HepG2 (cell line): ENCODE data around the gene SYTL1.

Source experiments
- AKNA ChIP-seq: sonication (generic); formaldehyde crosslinking; IDR thresholded peaks from 2 replicates; pipeline ENCODE4 v1.4.0; 2020; ENCODE audit warnings: missing genetic modification reagents, borderline replicate concordance
- CTCF ChIP-seq: sonication (generic); formaldehyde crosslinking; IDR thresholded peaks from 2 replicates; pipeline ENCODE4 v1.5.0; 2020; ENCODE audit warnings: mild to moderate bottlenecking, missing genetic modification reagents, moderate library complexity
- HOXD1 ChIP-seq: sonication (generic); formaldehyde crosslinking; IDR thresholded peaks from 2 replicates; pipeline ENCODE4 v1.5.0; 2020; ENCODE audit warnings: missing genetic modification reagents
- MED1 ChIP-seq: sonication (generic); formaldehyde crosslinking; IDR thresholded peaks from 2 replicates; pipeline ENCODE4 v1.4.0; 2020; ENCODE audit warnings: missing genetic modification reagents
- MXI1 ChIP-seq: IDR thresholded peaks from 3 replicates; pipeline ENCODE4 v1.6.1; 2012; ENCODE audit warnings: low read depth, low read length, inconsistent platforms, borderline replicate concordance
- NCOA2 ChIP-seq: sonication (generic); formaldehyde crosslinking; IDR thresholded peaks from 2 replicates; pipeline ENCODE4 v1.8.0; 2022; ENCODE audit warnings: inconsistent platforms
- NCOR1 ChIP-seq: fragments of 200-600 bp; sonication (generic); IDR thresholded peaks from 2 replicates; pipeline ENCODE4 v1.7.0; 2017; ENCODE audit warnings: antibody characterized with exemption, low read length, borderline replicate concordance
- PLRG1 ChIP-seq: fragments of 450-650 bp; conservative IDR thresholded peaks from 2 replicates; pipeline ENCODE4 v1.6.1; 2016
- RBM22 ChIP-seq: fragments of 200-400 bp; formaldehyde crosslinking; optimal IDR thresholded peaks from 2 replicates; pipeline ENCODE3; 2017; ENCODE audit warnings: mild to moderate bottlenecking, low read length, moderate library complexity
- STAT5B ChIP-seq: sonication (generic); formaldehyde crosslinking; IDR thresholded peaks from 2 replicates; pipeline ENCODE4 v1.4.0; 2020; ENCODE audit warnings: missing genetic modification reagents
- ZNF629 ChIP-seq: sonication (generic); formaldehyde crosslinking; conservative IDR thresholded peaks from 2 replicates; pipeline ENCODE4 v1.5.0; 2020; ENCODE audit warnings: missing genetic modification reagents
- TF ChIP-seq, protein P1 (sequence below): sonication (generic); formaldehyde crosslinking; conservative IDR thresholded peaks from 2 replicates; pipeline ENCODE4 v1.4.0; 2020; ENCODE audit warnings: mild to moderate bottlenecking, missing genetic modification reagents, moderate library complexity

DNA sequence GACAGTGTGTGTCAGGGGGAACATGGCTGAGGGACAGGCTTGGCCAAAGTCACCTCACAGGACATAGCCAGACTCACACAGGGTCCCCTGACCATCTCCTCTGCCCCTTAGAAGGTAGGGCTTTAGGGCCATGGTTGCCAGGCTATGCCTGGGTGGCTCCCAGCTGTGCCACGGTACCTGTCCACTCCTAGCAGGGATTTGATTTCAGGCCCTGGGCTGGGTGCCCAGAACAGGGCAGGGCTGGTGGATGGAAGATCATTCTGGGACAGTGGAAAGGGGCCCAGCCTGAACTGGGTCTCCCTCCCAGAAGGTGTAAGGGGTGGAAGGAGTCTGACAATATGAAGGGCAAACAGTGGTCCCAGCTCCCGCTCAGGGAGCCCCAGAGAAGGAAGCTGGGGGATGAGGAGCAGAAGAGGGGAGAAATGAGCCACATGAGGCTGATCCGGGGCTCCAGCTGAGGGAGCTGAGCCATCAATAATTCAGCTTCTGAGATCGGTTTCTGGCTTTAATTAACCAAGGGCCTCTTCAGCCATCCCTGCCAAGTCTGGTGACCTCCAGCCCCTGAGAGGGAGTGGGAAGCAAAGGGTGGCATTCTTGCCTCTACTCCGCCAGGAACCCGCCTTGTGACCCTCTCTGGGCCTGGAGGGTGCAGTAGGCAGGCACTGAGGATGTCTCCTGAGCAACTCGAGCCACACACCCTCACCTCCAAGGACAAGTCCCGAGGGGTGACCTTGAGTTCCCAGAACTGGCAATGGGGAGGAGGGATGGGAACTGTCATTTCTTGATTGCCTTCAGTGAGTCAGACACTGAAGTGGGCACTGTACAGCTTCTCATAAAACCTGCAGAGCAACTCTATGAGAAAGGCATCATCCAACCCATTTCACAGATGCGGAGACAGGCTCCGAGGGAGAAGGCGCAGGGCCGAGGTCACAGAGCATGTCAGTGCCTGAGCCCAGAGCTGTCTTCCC, 39.2 kb downstream of the SYTL1 start:
- TF ChIP-seq PLRG1: no peak
- TF ChIP-seq MXI1: no peak
- no peak for TF ChIP-seq NCOR1
- TF ChIP-seq NCOA2: no peak
- TF ChIP-seq HOXD1 (CRISPR knock-in tag): no peak
- no peak for TF ChIP-seq MED1 (CRISPR knock-in tag)
- TF ChIP-seq, protein P1, sequence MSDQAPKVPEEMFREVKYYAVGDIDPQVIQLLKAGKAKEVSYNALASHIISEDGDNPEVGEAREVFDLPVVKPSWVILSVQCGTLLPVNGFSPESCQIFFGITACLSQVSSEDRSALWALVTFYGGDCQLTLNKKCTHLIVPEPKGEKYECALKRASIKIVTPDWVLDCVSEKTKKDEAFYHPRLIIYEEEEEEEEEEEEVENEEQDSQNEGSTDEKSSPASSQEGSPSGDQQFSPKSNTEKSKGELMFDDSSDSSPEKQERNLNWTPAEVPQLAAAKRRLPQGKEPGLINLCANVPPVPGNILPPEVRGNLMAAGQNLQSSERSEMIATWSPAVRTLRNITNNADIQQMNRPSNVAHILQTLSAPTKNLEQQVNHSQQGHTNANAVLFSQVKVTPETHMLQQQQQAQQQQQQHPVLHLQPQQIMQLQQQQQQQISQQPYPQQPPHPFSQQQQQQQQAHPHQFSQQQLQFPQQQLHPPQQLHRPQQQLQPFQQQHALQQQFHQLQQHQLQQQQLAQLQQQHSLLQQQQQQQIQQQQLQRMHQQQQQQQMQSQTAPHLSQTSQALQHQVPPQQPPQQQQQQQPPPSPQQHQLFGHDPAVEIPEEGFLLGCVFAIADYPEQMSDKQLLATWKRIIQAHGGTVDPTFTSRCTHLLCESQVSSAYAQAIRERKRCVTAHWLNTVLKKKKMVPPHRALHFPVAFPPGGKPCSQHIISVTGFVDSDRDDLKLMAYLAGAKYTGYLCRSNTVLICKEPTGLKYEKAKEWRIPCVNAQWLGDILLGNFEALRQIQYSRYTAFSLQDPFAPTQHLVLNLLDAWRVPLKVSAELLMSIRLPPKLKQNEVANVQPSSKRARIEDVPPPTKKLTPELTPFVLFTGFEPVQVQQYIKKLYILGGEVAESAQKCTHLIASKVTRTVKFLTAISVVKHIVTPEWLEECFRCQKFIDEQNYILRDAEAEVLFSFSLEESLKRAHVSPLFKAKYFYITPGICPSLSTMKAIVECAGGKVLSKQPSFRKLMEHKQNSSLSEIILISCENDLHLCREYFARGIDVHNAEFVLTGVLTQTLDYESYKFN (CRISPR knock-in tag): no peak
- no peak for TF ChIP-seq AKNA
- no peak for TF ChIP-seq RBM22
- TF ChIP-seq CTCF (CRISPR knock-in tag): no peak
- TF ChIP-seq STAT5B (CRISPR knock-in tag): no peak
- no peak for TF ChIP-seq ZNF629 (CRISPR knock-in tag)
